ENCODE measurements around the gene COL9A1. TPM values are rescaled to one million over a fixed set of nuclear protein-coding genes. Genes with fewer than 3 reads are reported as not detected.

COL9A1 gene
- total and polyA plus RNA-seq, 9 of the 15 experiments (the other 6 are each of a cell fraction or from before 2014, with no cell fraction given): 0.01 to 0.13 (median 0.06) TPM; not detected in 1

DNA sequence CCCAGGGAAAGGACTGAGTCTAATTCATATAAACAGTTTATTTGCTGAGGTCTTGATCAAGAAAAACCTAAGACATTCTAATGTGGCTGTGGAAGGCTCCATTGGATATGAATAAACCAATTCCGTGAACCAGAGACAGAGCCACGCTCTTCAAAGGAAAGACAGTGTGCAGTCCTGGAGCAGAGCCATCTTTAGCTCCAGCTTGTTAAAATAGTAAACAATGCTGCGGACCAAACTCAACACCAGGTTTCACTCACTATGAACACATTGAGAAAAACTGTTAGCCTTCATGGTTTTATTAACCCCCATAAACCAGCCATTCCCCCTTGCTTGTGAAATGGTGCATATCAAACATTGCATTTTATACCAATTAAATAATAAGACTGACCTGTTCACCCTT, 61.9 kb downstream of the COL9A1 start (continued):
- TF ChIP-seq, protein P1, sequence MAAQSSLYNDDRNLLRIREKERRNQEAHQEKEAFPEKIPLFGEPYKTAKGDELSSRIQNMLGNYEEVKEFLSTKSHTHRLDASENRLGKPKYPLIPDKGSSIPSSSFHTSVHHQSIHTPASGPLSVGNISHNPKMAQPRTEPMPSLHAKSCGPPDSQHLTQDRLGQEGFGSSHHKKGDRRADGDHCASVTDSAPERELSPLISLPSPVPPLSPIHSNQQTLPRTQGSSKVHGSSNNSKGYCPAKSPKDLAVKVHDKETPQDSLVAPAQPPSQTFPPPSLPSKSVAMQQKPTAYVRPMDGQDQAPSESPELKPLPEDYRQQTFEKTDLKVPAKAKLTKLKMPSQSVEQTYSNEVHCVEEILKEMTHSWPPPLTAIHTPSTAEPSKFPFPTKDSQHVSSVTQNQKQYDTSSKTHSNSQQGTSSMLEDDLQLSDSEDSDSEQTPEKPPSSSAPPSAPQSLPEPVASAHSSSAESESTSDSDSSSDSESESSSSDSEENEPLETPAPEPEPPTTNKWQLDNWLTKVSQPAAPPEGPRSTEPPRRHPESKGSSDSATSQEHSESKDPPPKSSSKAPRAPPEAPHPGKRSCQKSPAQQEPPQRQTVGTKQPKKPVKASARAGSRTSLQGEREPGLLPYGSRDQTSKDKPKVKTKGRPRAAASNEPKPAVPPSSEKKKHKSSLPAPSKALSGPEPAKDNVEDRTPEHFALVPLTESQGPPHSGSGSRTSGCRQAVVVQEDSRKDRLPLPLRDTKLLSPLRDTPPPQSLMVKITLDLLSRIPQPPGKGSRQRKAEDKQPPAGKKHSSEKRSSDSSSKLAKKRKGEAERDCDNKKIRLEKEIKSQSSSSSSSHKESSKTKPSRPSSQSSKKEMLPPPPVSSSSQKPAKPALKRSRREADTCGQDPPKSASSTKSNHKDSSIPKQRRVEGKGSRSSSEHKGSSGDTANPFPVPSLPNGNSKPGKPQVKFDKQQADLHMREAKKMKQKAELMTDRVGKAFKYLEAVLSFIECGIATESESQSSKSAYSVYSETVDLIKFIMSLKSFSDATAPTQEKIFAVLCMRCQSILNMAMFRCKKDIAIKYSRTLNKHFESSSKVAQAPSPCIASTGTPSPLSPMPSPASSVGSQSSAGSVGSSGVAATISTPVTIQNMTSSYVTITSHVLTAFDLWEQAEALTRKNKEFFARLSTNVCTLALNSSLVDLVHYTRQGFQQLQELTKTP (IDR thresholded peaks at IDR 0.05; ENCODE audit: low read depth in 1 of 2, partially characterized antibody in 2 of 2): no peak
- TF ChIP-seq GTF2E2 (tag; IDR thresholded peaks at IDR 0.05): no peak
- TF ChIP-seq THRAP3 (IDR thresholded peaks at IDR 0.05; ENCODE audit: borderline replicate concordance): no peak
- no peak for TF ChIP-seq HMG20A (CRISPR knock-in tag; conservative IDR thresholded peaks at IDR 0.05)
- TF ChIP-seq, protein P2, sequence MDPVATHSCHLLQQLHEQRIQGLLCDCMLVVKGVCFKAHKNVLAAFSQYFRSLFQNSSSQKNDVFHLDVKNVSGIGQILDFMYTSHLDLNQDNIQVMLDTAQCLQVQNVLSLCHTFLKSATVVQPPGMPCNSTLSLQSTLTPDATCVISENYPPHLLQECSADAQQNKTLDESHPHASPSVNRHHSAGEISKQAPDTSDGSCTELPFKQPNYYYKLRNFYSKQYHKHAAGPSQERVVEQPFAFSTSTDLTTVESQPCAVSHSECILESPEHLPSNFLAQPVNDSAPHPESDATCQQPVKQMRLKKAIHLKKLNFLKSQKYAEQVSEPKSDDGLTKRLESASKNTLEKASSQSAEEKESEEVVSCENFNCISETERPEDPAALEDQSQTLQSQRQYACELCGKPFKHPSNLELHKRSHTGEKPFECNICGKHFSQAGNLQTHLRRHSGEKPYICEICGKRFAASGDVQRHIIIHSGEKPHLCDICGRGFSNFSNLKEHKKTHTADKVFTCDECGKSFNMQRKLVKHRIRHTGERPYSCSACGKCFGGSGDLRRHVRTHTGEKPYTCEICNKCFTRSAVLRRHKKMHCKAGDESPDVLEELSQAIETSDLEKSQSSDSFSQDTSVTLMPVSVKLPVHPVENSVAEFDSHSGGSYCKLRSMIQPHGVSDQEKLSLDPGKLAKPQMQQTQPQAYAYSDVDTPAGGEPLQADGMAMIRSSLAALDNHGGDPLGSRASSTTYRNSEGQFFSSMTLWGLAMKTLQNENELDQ (CRISPR knock-in tag; IDR thresholded peaks at IDR 0.05; ENCODE audit: borderline replicate concordance): no peak
- TF ChIP-seq, protein P3, sequence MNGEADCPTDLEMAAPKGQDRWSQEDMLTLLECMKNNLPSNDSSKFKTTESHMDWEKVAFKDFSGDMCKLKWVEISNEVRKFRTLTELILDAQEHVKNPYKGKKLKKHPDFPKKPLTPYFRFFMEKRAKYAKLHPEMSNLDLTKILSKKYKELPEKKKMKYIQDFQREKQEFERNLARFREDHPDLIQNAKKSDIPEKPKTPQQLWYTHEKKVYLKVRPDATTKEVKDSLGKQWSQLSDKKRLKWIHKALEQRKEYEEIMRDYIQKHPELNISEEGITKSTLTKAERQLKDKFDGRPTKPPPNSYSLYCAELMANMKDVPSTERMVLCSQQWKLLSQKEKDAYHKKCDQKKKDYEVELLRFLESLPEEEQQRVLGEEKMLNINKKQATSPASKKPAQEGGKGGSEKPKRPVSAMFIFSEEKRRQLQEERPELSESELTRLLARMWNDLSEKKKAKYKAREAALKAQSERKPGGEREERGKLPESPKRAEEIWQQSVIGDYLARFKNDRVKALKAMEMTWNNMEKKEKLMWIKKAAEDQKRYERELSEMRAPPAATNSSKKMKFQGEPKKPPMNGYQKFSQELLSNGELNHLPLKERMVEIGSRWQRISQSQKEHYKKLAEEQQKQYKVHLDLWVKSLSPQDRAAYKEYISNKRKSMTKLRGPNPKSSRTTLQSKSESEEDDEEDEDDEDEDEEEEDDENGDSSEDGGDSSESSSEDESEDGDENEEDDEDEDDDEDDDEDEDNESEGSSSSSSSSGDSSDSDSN (IDR thresholded peaks at IDR 0.05; ENCODE audit: borderline replicate concordance in 1 of 2, low read depth in 2 of 2, low read length in 2 of 2): no peak
- no peak for TF ChIP-seq ZNF24 (IDR thresholded peaks at IDR 0.05)
- no peak for TF ChIP-seq NBN (IDR thresholded peaks at IDR 0.05; ENCODE audit: low read depth)

All from K562 (cell line).